Endothelial cell of umbilical vein (primary cell): ENCODE data around the gene ATP5PD. TPM values are rescaled to one million over a fixed set of nuclear protein-coding genes. Genes with fewer than 3 reads are reported as not detected.

Source experiments
- BruUV-seq: library from RNA; stranded (reverse); fragments of 400-500 nt; replicated peaks from 2 replicates; lab custom pipeline; 2021; lab: Mats Ljungman, UMichigan
- CTCF ChIA-PET: fragments of 300-600, 350-600 bp; sonication (Branson Sonifier 250); formaldehyde crosslinking; loops from one replicate; lab custom pipeline; 2021; ENCODE audit warnings: antibody characterized with exemption, inconsistent platforms; lab: Charles Lee
- POLR2A ChIA-PET: fragments of 300-600, 350-600 bp; sonication (Branson Sonifier 250); formaldehyde crosslinking; loops from one replicate; lab custom pipeline; 2021; ENCODE audit warnings: antibody characterized with exemption, inconsistent platforms; lab: Charles Lee
- DNase-seq: peaks from one replicate; pipeline ENCODE4 v3.0.0-alpha.2; 2011; ENCODE audit warnings: low read depth, low spot score
- FAIRE-seq: peaks from 2 replicates; lab custom pipeline; 2011; peaks lifted over from hg19 to GRCh38; lab: Jason Lieb, UNC
- H2AFZ ChIP-seq: 2 replicates; pipeline ENCODE4 v1.6.0; 2012; ENCODE audit warnings: low read depth, low read length, control low read depth, inconsistent platforms
- H3K27ac ChIP-seq: 2 replicates; pipeline ENCODE4 v1.5.1; 2011; ENCODE audit warnings: low read depth, mild to moderate bottlenecking, control low read depth, low read length, moderate library complexity; ENCODE audit not compliant: insufficient read depth
- H3K27me3 ChIP-seq, 2 experiments: 2 replicates each; pipeline versions ENCODE4 v1.6.0 to v1.6.1; 2011; ENCODE audit warnings: low read length in 2 of 2, mixed read lengths in 1 of 2; ENCODE audit not compliant: control insufficient read depth in 2 of 2, insufficient read depth in 2 of 2
- H3K36me3 ChIP-seq, 2 experiments: 2 replicates in 1 of 2; 3 replicates in 1 of 2; pipeline ENCODE4 v1.5.1; 2011; ENCODE audit warnings: low read length in 2 of 2, mild to moderate bottlenecking in 1 of 2, moderate library complexity in 1 of 2; ENCODE audit not compliant: control insufficient read depth in 2 of 2, insufficient read depth in 2 of 2; ENCODE audit errors: extremely low read depth in 1 of 2
- H3K4me1 ChIP-seq: 3 replicates; pipeline ENCODE4 v1.5.1; 2011; ENCODE audit warnings: mild to moderate bottlenecking, low read length; ENCODE audit not compliant: control insufficient read depth, insufficient read depth; ENCODE audit errors: extremely low read depth
- H3K4me2 ChIP-seq: 2 replicates; pipeline ENCODE4 v1.6.1; 2011; ENCODE audit warnings: low read length, control low read depth, mixed read lengths; ENCODE audit not compliant: insufficient read depth
- H3K4me3 ChIP-seq, 3 experiments: fragments of 200-600 bp in 1 of 3; sonication (generic), shearing (Covaris generic) in 1 of 3; replicated peaks in 1 of 3; 2 replicates each; pipeline ENCODE4 v1.5.1; 2011 to 2016; ENCODE audit warnings: control low read depth in 3 of 3, low read length in 3 of 3, mild to moderate bottlenecking in 2 of 3, inconsistent platforms in 1 of 3, low read depth in 1 of 3, moderate library complexity in 1 of 3; ENCODE audit not compliant: insufficient read depth in 1 of 3
- H3K79me2 ChIP-seq: 2 replicates; pipeline ENCODE4 v1.6.0; 2012; ENCODE audit warnings: low read length, inconsistent platforms; ENCODE audit not compliant: control insufficient read depth, insufficient read depth
- H3K9ac ChIP-seq: replicated peaks from 2 replicates; pipeline ENCODE3; 2011; ENCODE audit warnings: low read length, control low read depth; ENCODE audit not compliant: insufficient read depth; ENCODE audit errors: extremely low read depth
- H3K9me1 ChIP-seq: replicated peaks from 3 replicates; pipeline ENCODE4 v1.6.0; 2011; ENCODE audit warnings: mild to moderate bottlenecking, low read length; ENCODE audit not compliant: control insufficient read depth, insufficient read depth; ENCODE audit errors: extremely low read depth
- H3K9me3 ChIP-seq: replicated peaks from 2 replicates; pipeline ENCODE4 v1.5.1; 2012; ENCODE audit warnings: low read length, inconsistent platforms; ENCODE audit not compliant: control insufficient read depth, insufficient read depth
- H4K20me1 ChIP-seq: replicated peaks from 2 replicates; pipeline ENCODE3; 2011; ENCODE audit warnings: mild to moderate bottlenecking, low read length; ENCODE audit not compliant: control insufficient read depth, insufficient read depth; ENCODE audit errors: extremely low read depth
- EZH2 ChIP-seq: IDR thresholded peaks from 2 replicates; pipeline ENCODE4 v1.6.1; 2012; ENCODE audit warnings: borderline replicate concordance, low read depth, mild to moderate bottlenecking, moderate library complexity, low read length, inconsistent platforms; ENCODE audit not compliant: severe bottlenecking
- FOS ChIP-seq: IDR thresholded peaks from 2 replicates; pipeline ENCODE4 v1.6.1; 2011; ENCODE audit warnings: mild to moderate bottlenecking, low read length, moderate library complexity, borderline replicate concordance; ENCODE audit not compliant: insufficient read depth
- GATA2 ChIP-seq: IDR thresholded peaks from 2 replicates; pipeline ENCODE4 v1.7.0; 2011; ENCODE audit warnings: low read depth, mild to moderate bottlenecking, moderate library complexity, mixed read lengths, low read length; ENCODE audit not compliant: insufficient read length, insufficient read depth
- JUN ChIP-seq: IDR thresholded peaks from 2 replicates; pipeline ENCODE4 v1.6.1; 2011; ENCODE audit warnings: borderline replicate concordance, low read depth; ENCODE audit not compliant: insufficient read length, insufficient read depth
- MAX ChIP-seq: IDR thresholded peaks from 2 replicates; pipeline ENCODE4 v1.6.1; 2011; ENCODE audit not compliant: insufficient read depth, insufficient read length
- POLR2AphosphoS5 ChIP-seq: IDR thresholded peaks from 2 replicates; pipeline ENCODE4 v1.6.1; 2012; ENCODE audit warnings: low read depth, mild to moderate bottlenecking, control low read depth, low read length, moderate library complexity; ENCODE audit not compliant: insufficient read depth
- dilution Hi-C: fragments of 300-500 bp; cut with MboI; formaldehyde crosslinking; loops from one replicate; pipeline ENCODE4 v1.15.0; 2019; ENCODE audit warnings: low sequenced_read_pairs; ENCODE audit not compliant: extremely low pct_ligation_motif_present
- intact Hi-C: fragments of 100-400 bp; cut with micrococcal nuclease; formaldehyde crosslinking; loops from one replicate; pipeline ENCODE4 v1.10.0; 2022
- polyA plus RNA-seq, 4 experiments: library from polyadenylated mRNA; depleted of rRNA in 3 of 4; stranded (reverse) in 3 of 4; unstranded in 1 of 4; fragments of >200 nt; gene quantifications; 2 replicates each; pipeline versions ENCODE4 v1.2.1 to v1.2.3, GENCODE V29; 2011 to 2012; ENCODE audit warnings: missing spikeins in 1 of 4
- total RNA-seq: library from RNA; stranded (reverse); gene quantifications from 2 replicates; pipeline ENCODE4 v1.2.3, GENCODE V29; 2021
- TF ChIP-seq, protein P1 (sequence below), 2 donors: IDR thresholded peaks; 1 replicate in 1 of 2; 2 replicates in 1 of 2; pipeline ENCODE4 v1.5.1; 2011; ENCODE audit warnings: low read length in 2 of 2, mild to moderate bottlenecking in 2 of 2, moderate library complexity in 2 of 2, control low read depth in 1 of 2, inconsistent platforms in 1 of 2, low read depth in 1 of 2; ENCODE audit not compliant: insufficient read depth in 1 of 2; ENCODE audit errors: extremely low read depth in 1 of 2

Gene ATP5PD
- total and polyA plus RNA-seq, 2 donors (not counting 3 experiments of a cell fraction or from before 2014, with no cell fraction given), result 182 to 200 TPM

- H3K4me2 ChIP-seq, result no peak overlapping the region
- dilution Hi-C loops (no loop called here), intact Hi-C loops (loop anchor here (10.0 kb wide), 1 partner anchor 473 kb away; the partner anchor contains the start of genes CASKIN2 and TSEN54)
- H3K9ac ChIP-seq, result no peak overlapping the region
- POLR2A ChIA-PET, result interaction anchor here (0.6 kb wide), 1 partner anchor 29 kb away, joined by 4 read pairs; no protein-coding TSS in a partner anchor
- no peak for TF ChIP-seq MAX
- TF ChIP-seq EZH2, result no peak
- no peak for TF ChIP-seq GATA2
- TF ChIP-seq, protein P1, sequence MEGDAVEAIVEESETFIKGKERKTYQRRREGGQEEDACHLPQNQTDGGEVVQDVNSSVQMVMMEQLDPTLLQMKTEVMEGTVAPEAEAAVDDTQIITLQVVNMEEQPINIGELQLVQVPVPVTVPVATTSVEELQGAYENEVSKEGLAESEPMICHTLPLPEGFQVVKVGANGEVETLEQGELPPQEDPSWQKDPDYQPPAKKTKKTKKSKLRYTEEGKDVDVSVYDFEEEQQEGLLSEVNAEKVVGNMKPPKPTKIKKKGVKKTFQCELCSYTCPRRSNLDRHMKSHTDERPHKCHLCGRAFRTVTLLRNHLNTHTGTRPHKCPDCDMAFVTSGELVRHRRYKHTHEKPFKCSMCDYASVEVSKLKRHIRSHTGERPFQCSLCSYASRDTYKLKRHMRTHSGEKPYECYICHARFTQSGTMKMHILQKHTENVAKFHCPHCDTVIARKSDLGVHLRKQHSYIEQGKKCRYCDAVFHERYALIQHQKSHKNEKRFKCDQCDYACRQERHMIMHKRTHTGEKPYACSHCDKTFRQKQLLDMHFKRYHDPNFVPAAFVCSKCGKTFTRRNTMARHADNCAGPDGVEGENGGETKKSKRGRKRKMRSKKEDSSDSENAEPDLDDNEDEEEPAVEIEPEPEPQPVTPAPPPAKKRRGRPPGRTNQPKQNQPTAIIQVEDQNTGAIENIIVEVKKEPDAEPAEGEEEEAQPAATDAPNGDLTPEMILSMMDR (IDR thresholded peaks at IDR 0.05; ENCODE audit: extremely low read depth in 1 of 2, insufficient read depth in 1 of 2, low read depth in 1 of 2, low read length in 2 of 2), result no peak
- TF ChIP-seq POLR2AphosphoS5, result no peak
- no peak for TF ChIP-seq FOS
- TF ChIP-seq JUN, result no peak
- H3K9me1 ChIP-seq, result no peaks in the 10 kb centered on the region
- no peak overlapping the region for H3K4me3 ChIP-seq
- H3K27ac ChIP-seq, result no peak overlapping the region
- DNase-seq, result no peak
- peaks cover 0 to 9% of the 10 kb centered on the region in 2 experiments for H3K36me3 ChIP-seq
- no peaks in the 10 kb centered on the region for H3K27me3 ChIP-seq
- H2AFZ ChIP-seq, result no peak overlapping the region
- no peaks in the 10 kb centered on the region for H3K9me3 ChIP-seq
- FAIRE-seq, result no peak
- H3K79me2 ChIP-seq, result no peaks in the 10 kb centered on the region
- BruUV-seq, result no TSS peak
- H4K20me1 ChIP-seq, result no peaks in the 10 kb centered on the region
- no peaks in the 10 kb centered on the region for H3K4me1 ChIP-seq
- CTCF ChIA-PET, result interaction anchor here (1.1 to 1.2 kb wide), 2 partner anchors 64 to 80 kb away, joined by 3 read pairs; no protein-coding TSS in a partner anchor
These were observed 5.0 kb downstream of the ATP5PD start for GRCh38 chr17:75041656-75042280.
